Keratinocyte (primary cell): ENCODE data around the gene TRIM59. TPM values are rescaled to one million over a fixed set of nuclear protein-coding genes. Genes with fewer than 3 reads are reported as not detected.

Experiments
- DNase-seq: peaks from one replicate; pipeline ENCODE4 v3.0.0-alpha.2; 2011; ENCODE audit warnings: low read depth, missing footprints, low spot score
- FAIRE-seq: peaks from 2 replicates; lab custom pipeline; 2011; peaks lifted over from hg19 to GRCh38; lab: Jason Lieb, UNC
- H2AFZ ChIP-seq: 2 replicates; pipeline ENCODE4 v1.6.0; 2012; ENCODE audit warnings: low read length, control low read depth, inconsistent platforms; ENCODE audit not compliant: control insufficient read depth
- H3K27ac ChIP-seq: 2 replicates; pipeline ENCODE4 v1.5.1; 2011; ENCODE audit warnings: low read length; ENCODE audit not compliant: control insufficient read depth, insufficient read depth
- H3K27me3 ChIP-seq: 3 replicates; pipeline ENCODE4 v1.6.0; 2011; ENCODE audit warnings: low read length; ENCODE audit not compliant: control insufficient read depth, insufficient read depth; ENCODE audit errors: extremely low read depth
- H3K36me3 ChIP-seq, 2 experiments: 2 replicates in 1 of 2; 3 replicates in 1 of 2; pipeline ENCODE4 v1.5.1; 2011; ENCODE audit warnings: low read length in 2 of 2, mild to moderate bottlenecking in 1 of 2; ENCODE audit not compliant: control insufficient read depth in 2 of 2, insufficient read depth in 2 of 2; ENCODE audit errors: extremely low read depth in 1 of 2
- H3K4me1 ChIP-seq: 3 replicates; pipeline ENCODE4 v1.5.1; 2011; ENCODE audit warnings: low read length; ENCODE audit not compliant: control insufficient read depth, insufficient read depth; ENCODE audit errors: extremely low read depth
- H3K4me2 ChIP-seq: 3 replicates; pipeline ENCODE4 v1.6.0; 2011; ENCODE audit warnings: low read depth, low read length; ENCODE audit not compliant: control insufficient read depth, insufficient read depth; ENCODE audit errors: extremely low read depth
- H3K4me3 ChIP-seq, 3 experiments: fragments of 200-600 bp in 1 of 3; sonication (generic) in 1 of 3; 2 replicates in 2 of 3; 3 replicates in 1 of 3; pipeline ENCODE4 v1.5.1; 2011 to 2016; ENCODE audit warnings: low read length in 3 of 3, mild to moderate bottlenecking in 3 of 3, control low read depth in 2 of 3, inconsistent platforms in 1 of 3, low read depth in 1 of 3, mixed read lengths in 1 of 3, mixed run types in 1 of 3, moderate library complexity in 1 of 3; ENCODE audit not compliant: control insufficient read depth in 2 of 3, insufficient read depth in 2 of 3; ENCODE audit errors: extremely low read depth in 1 of 3
- H3K79me2 ChIP-seq: 2 replicates; pipeline ENCODE4 v1.6.0; 2012; ENCODE audit warnings: low read length; ENCODE audit not compliant: control insufficient read depth, insufficient read depth
- H3K9ac ChIP-seq: 3 replicates; pipeline ENCODE4 v1.6.0; 2011; ENCODE audit warnings: low read length; ENCODE audit not compliant: control insufficient read depth, insufficient read depth; ENCODE audit errors: extremely low read depth
- H3K9me1 ChIP-seq: 3 replicates; pipeline ENCODE4 v1.6.0; 2011; ENCODE audit warnings: low read length; ENCODE audit not compliant: control insufficient read depth, insufficient read depth; ENCODE audit errors: extremely low read depth
- H3K9me3 ChIP-seq: 2 replicates; pipeline ENCODE4 v1.5.1; 2012; ENCODE audit warnings: low read depth, low read length; ENCODE audit not compliant: control insufficient read depth
- H4K20me1 ChIP-seq: 3 replicates; pipeline ENCODE4 v1.6.0; 2011; ENCODE audit warnings: low read length; ENCODE audit not compliant: control insufficient read depth, insufficient read depth; ENCODE audit errors: extremely low read depth
- EZH2 ChIP-seq: IDR thresholded peaks from one replicate; pipeline ENCODE4 v1.6.1; 2012; ENCODE audit warnings: inconsistent platforms, mild to moderate bottlenecking, low read length, moderate library complexity
- dilution Hi-C: fragments of 300-500 bp; cut with MboI; formaldehyde crosslinking; loops from one replicate; pipeline ENCODE4 v1.7.0; 2020; ENCODE audit warnings: low sequenced_read_pairs; ENCODE audit not compliant: extremely low pct_ligation_motif_present
- polyA plus RNA-seq, 5 experiments: library from polyadenylated mRNA; depleted of rRNA in 3 of 5; stranded (reverse) in 3 of 5; stranded (forward) in 1 of 5; unstranded in 1 of 5; fragments of >200 nt; gene quantifications; 1 replicate in 1 of 5; 2 replicates in 3 of 5; 3 replicates in 1 of 5; pipeline versions ENCODE4 v1.2.1 to v1.2.3, GENCODE V29; 2011 to 2012; ENCODE audit warnings: missing spikeins in 2 of 5, low read depth in 1 of 5, low replicate concordance in 1 of 5
- TF ChIP-seq, protein P1 (sequence below), 3 experiments: IDR thresholded peaks in 1 of 3; conservative IDR thresholded peaks in 1 of 3; optimal IDR thresholded peaks in 1 of 3; 2 replicates in 2 of 3; 3 replicates in 1 of 3; pipeline versions ENCODE3 to v1.5.1; 2011; ENCODE audit warnings: low read length in 3 of 3, mild to moderate bottlenecking in 3 of 3, moderate library complexity in 2 of 3, control low read depth in 1 of 3, inconsistent platforms in 1 of 3; ENCODE audit not compliant: insufficient read depth in 2 of 3; ENCODE audit errors: extremely low read depth in 1 of 3

Gene TRIM59
- polyA plus RNA-seq, 1 donor (not counting 4 experiments of a cell fraction or from before 2014, with no cell fraction given), result 8.0 TPM

DNA sequence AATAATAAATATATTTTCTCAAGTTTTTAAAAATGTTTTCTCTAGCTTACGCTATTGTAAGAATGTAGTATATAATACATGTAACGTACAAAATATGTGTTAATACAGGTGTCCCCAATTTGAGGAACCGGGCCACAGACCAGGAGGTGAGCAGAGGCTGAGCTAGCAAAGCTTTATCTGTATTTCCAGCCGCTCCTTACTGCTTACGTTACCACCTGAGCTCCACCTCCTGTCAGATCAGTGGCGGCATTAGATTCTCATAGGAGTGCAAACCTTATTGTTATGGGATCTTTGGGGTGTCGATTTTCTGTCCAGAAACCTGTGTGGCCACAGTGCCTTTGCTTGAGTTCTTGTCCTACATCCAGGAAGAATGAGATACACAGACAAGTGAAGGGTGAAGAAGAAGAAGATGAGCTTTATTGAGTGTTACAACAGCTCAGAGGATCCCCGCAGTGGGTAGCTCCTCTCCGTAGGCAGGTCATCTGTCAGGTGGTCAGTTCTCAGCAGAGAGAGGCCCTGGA lies 9.9 kb upstream of the TRIM59 start:
- H3K4me2 ChIP-seq, result no peak overlapping the region
- no peaks in the 10 kb centered on the region for H3K9me1 ChIP-seq
- dilution Hi-C loops, result no loop called here
- no peaks in the 10 kb centered on the region for H3K79me2 ChIP-seq
- H3K27ac ChIP-seq, result no peak overlapping the region
- H3K4me3 ChIP-seq, result no peak overlapping the region
- H3K36me3 ChIP-seq, result no peaks in the 10 kb centered on the region
- no peaks in the 10 kb centered on the region for H3K9me3 ChIP-seq
- H3K27me3 ChIP-seq, result no peaks in the 10 kb centered on the region
- no peaks in the 10 kb centered on the region for H4K20me1 ChIP-seq
- TF ChIP-seq, protein P1, sequence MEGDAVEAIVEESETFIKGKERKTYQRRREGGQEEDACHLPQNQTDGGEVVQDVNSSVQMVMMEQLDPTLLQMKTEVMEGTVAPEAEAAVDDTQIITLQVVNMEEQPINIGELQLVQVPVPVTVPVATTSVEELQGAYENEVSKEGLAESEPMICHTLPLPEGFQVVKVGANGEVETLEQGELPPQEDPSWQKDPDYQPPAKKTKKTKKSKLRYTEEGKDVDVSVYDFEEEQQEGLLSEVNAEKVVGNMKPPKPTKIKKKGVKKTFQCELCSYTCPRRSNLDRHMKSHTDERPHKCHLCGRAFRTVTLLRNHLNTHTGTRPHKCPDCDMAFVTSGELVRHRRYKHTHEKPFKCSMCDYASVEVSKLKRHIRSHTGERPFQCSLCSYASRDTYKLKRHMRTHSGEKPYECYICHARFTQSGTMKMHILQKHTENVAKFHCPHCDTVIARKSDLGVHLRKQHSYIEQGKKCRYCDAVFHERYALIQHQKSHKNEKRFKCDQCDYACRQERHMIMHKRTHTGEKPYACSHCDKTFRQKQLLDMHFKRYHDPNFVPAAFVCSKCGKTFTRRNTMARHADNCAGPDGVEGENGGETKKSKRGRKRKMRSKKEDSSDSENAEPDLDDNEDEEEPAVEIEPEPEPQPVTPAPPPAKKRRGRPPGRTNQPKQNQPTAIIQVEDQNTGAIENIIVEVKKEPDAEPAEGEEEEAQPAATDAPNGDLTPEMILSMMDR (optimal IDR thresholded peaks at IDR 0.05 in 1 of 3, IDR thresholded peaks at IDR 0.05 in 1 of 3, conservative IDR thresholded peaks at IDR 0.05 in 1 of 3; ENCODE audit: extremely low read depth in 1 of 3, insufficient read depth in 2 of 3, low read length in 3 of 3), result no peak
- no peak for TF ChIP-seq EZH2
- no peak for FAIRE-seq
- no peak overlapping the region for H3K9ac ChIP-seq
- H2AFZ ChIP-seq, result no peak overlapping the region
- no peak for DNase-seq
- H3K4me1 ChIP-seq, result no peaks in the 10 kb centered on the region

DNA sequence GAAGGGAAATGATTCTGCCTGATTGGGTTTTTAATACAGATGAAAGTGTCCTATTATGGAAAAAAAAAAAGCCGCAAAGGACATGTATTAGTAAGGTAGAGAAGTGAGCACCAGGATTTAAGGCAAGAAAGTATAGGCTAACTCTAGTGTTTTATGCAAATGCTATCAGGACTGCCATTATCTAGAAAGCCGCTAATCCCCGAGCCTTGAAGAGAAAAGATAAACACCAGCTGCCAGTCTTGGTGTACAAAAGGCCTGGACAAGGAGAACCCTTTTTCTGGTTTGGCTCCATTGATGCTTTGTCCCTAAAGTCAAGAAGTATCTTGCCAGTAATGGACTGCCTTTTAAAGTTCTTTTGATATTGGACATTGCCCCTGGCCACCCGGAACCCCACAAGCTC lies 8.6 kb upstream of the TRIM59 start:
- H3K4me1 ChIP-seq, result no peaks in the 10 kb centered on the region
- H4K20me1 ChIP-seq, result no peaks in the 10 kb centered on the region
- H3K27ac ChIP-seq, result no peak overlapping the region
- dilution Hi-C loops, result no loop called here
- no peaks in the 10 kb centered on the region for H3K9me1 ChIP-seq
- H3K9ac ChIP-seq, result no peak overlapping the region
- no peaks in the 10 kb centered on the region for H3K9me3 ChIP-seq
- TF ChIP-seq EZH2, result no peak
- TF ChIP-seq, protein P1 (optimal IDR thresholded peaks at IDR 0.05 in 1 of 3, IDR thresholded peaks at IDR 0.05 in 1 of 3, conservative IDR thresholded peaks at IDR 0.05 in 1 of 3; ENCODE audit: extremely low read depth in 1 of 3, insufficient read depth in 2 of 3, low read length in 3 of 3), result no peak
- H3K4me2 ChIP-seq, result no peak overlapping the region
- H3K79me2 ChIP-seq, result no peaks in the 10 kb centered on the region
- DNase-seq (no peak), FAIRE-seq (no peak)
- no peaks in the 10 kb centered on the region for H3K27me3 ChIP-seq
- no peaks in the 10 kb centered on the region for H3K36me3 ChIP-seq
- H2AFZ ChIP-seq, result no peak overlapping the region
- no peak overlapping the region for H3K4me3 ChIP-seq
